MM.1S (cell line): Measurements from ENCODE around the gene CELA2B.

Experiments used
- DNase-seq: peaks from one replicate; pipeline ENCODE4 v3.0.0-alpha.2; 2015
- H2AFZ ChIP-seq: fragments of 300-600 bp; sonication (generic); 2 replicates; pipeline ENCODE4 v1.6.0; 2016; ENCODE audit warnings: antibody characterized with exemption, low read length
- H3F3A ChIP-seq: fragments of 300-600 bp; sonication (generic); 2 replicates; pipeline ENCODE4 v1.6.1; 2016; ENCODE audit warnings: mild to moderate bottlenecking, antibody characterized with exemption, low read length, moderate library complexity, mixed read lengths; ENCODE audit not compliant: insufficient read depth
- H3K27ac ChIP-seq: fragments of 300-600 bp; sonication (generic); 2 replicates; pipeline ENCODE4 v1.5.1; 2016; ENCODE audit warnings: mild to moderate bottlenecking, low read length
- H3K27me3 ChIP-seq: fragments of 300-600 bp; sonication (generic); replicated peaks from 2 replicates; pipeline ENCODE4 v1.6.0; 2016; ENCODE audit warnings: low read length; ENCODE audit not compliant: insufficient read depth
- H3K36me3 ChIP-seq: fragments of 300-600 bp; sonication (generic); replicated peaks from 2 replicates; pipeline ENCODE4 v1.6.1; 2016; ENCODE audit warnings: mild to moderate bottlenecking, low read length, mixed read lengths; ENCODE audit not compliant: insufficient read depth
- H3K4me1 ChIP-seq: fragments of 300-600 bp; sonication (generic); 2 replicates; pipeline ENCODE4 v1.6.1; 2016; ENCODE audit warnings: low read length, mixed read lengths
- H3K4me2 ChIP-seq: fragments of 300-600 bp; sonication (generic); 2 replicates; pipeline ENCODE4 v1.6.0; 2016; ENCODE audit warnings: low read depth, low read length
- H3K4me3 ChIP-seq: fragments of 300-600 bp; sonication (generic); 2 replicates; pipeline ENCODE4 v1.5.1; 2016; ENCODE audit warnings: low read length, mixed read lengths
- H3K79me2 ChIP-seq: fragments of 300-600 bp; sonication (generic); 2 replicates; pipeline ENCODE4 v1.6.1; 2016; ENCODE audit warnings: mixed run types, low read length, mixed read lengths
- H3K9ac ChIP-seq: fragments of 300-600 bp; sonication (generic); 2 replicates; pipeline ENCODE4 v1.6.1; 2016; ENCODE audit warnings: low read length, mixed read lengths
- H3K9me2 ChIP-seq: fragments of 300-600 bp; sonication (generic); replicated peaks from 2 replicates; pipeline ENCODE4 v1.6.1; 2016; ENCODE audit warnings: mild to moderate bottlenecking, low read length, mixed read lengths; ENCODE audit not compliant: insufficient read depth
- H3K9me3 ChIP-seq: fragments of 300-600 bp; sonication (generic); replicated peaks from 2 replicates; pipeline ENCODE4 v1.6.1; 2016; ENCODE audit warnings: mild to moderate bottlenecking, low read length, mixed read lengths; ENCODE audit not compliant: insufficient read depth
- H4K20me1 ChIP-seq: fragments of 300-600 bp; sonication (generic); 2 replicates; pipeline ENCODE4 v1.6.1; 2016; ENCODE audit warnings: mild to moderate bottlenecking, low read length, moderate library complexity, mixed read lengths; ENCODE audit not compliant: insufficient read depth
- CTCF ChIP-seq: fragments of 300-600 bp; sonication (generic); IDR thresholded peaks from 2 replicates; pipeline ENCODE4 v1.5.1; 2016; ENCODE audit warnings: antibody characterized with exemption, low read length, mixed read lengths
- EZH2 ChIP-seq: fragments of 300-600 bp; sonication (generic); optimal IDR thresholded peaks from 2 replicates; pipeline ENCODE3; 2017; ENCODE audit warnings: low read depth, mild to moderate bottlenecking, antibody characterized with exemption, low read length, mixed read lengths
- EZH2phosphoT487 ChIP-seq: fragments of 300-600 bp; sonication (generic); IDR thresholded peaks from 2 replicates; pipeline ENCODE4 v1.6.1; 2018; ENCODE audit warnings: antibody characterized with exemption, low read length

Gene CELA2B

DNA sequence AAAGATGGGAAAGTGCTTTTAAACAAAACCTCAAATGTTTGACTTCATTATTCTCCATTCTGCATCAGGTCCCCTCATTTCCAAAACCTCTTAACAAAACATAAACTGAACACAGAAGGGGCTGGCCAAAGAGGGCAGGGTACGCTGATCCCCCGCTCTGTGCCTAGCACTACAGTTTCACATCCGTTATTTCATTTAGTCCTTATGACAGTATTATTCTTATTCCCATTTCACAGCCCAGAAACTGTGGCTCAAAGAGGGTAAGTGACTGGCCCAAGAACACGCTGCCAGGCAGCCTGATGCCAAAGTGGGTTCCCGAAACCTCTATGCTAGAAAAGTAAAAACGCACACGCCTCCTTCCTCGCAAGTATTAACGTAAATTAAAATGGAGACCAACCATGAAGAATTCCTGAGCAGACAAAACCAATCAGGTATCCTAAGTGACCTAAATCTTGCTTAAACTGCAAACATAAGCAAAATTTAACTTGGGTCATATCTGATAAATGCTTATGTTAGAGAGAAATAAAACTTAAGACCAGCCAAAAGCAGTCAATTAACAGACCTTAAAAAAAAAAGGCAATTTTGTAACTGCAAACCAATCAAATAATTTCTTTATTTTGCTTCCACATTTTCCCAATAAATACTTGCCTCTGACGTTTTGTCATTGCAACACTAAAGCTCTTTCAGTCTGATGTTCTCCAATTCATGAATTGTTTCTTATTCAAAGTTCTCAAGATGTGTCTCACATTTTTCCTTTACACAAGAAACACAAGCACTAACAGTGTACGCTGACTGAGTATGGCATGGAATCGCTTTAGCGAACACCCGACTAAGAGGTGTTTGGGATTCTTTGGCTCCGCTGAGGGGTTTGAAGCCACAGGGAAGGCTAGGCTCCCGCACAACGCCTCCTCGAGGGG, 47.5 kb downstream of the CELA2B start:
- Histone ChIP-seq H3K79me2 (peaks cover 19% of the 10 kb centered on the region), H3K4me3 (peak overlapping the region; percentile 88), H3K4me2 (peak overlapping the region; percentile 94), H3K27me3 (no peaks in the 10 kb centered on the region), H4K20me1 (no peaks in the 10 kb centered on the region), H3K27ac (peak overlapping the region; percentile 40; the same call in 1 of the 2 replicates), H2AFZ (peak overlapping the region; percentile 97), H3K9me2 (no peaks in the 10 kb centered on the region), H3K9ac (peak overlapping the region; percentile 78), H3K4me1 (peaks cover 16% of the 10 kb centered on the region), H3K9me3 (no peaks in the 10 kb centered on the region), H3F3A (peaks cover 10% of the 10 kb centered on the region), H3K36me3 (no peaks in the 10 kb centered on the region)
- DNase-seq = peak; percentile 10
- no peak for TF ChIP-seq CTCF
- no peak for TF ChIP-seq EZH2
- TF ChIP-seq EZH2phosphoT487 = no peak

GRCh38 chr1:15524021-15524282, 48.0 kb downstream of the CELA2B start, which contains the start of gene CASP9:
CASP9 (minus strand) TSS chr1:15524215; CDS start chr1:15524200, 15 bp downstream.
- peaks cover 23% of the 10 kb centered on the region for H3K79me2 ChIP-seq
- DNase-seq = no peak
- peak within 1 kb of the TSS; percentile 97 for H2AFZ ChIP-seq
- no peaks in the 10 kb centered on the region for H4K20me1 ChIP-seq
- H3K9ac ChIP-seq = peak within 1 kb of the TSS; percentile 78
- peak within 1 kb of the TSS; percentile 93 for H3K4me3 ChIP-seq
- peak within 1 kb of the TSS; percentile 82; the same call in 1 of the 2 replicates for H3K27ac ChIP-seq
- peak within 1 kb of the TSS; percentile 94 for H3K4me2 ChIP-seq
- no peaks in the 10 kb centered on the region for H3K36me3 ChIP-seq
- peaks cover 16% of the 10 kb centered on the region for H3K4me1 ChIP-seq
- TF ChIP-seq CTCF (no peak), EZH2phosphoT487 (no peak), EZH2 (no peak)
- H3K9me3 ChIP-seq = no peaks in the 10 kb centered on the region
- H3K27me3 ChIP-seq = no peaks in the 10 kb centered on the region
- H3F3A ChIP-seq = peaks cover 10% of the 10 kb centered on the region
- no peaks in the 10 kb centered on the region for H3K9me2 ChIP-seq

GRCh38 chr1:15524283-15525049, 48.6 kb downstream of the CELA2B start:
- Histone ChIP-seq H3K27me3 (no peaks in the 10 kb centered on the region), H3K9ac (peak overlapping the region; percentile 73), H3K79me2 (peaks cover 24% of the 10 kb centered on the region), H3K9me3 (no peaks in the 10 kb centered on the region), H3K4me2 (no peak overlapping the region), H3K36me3 (no peaks in the 10 kb centered on the region), H3K4me3 (peak overlapping the region; percentile 88), H4K20me1 (no peaks in the 10 kb centered on the region), H3K9me2 (no peaks in the 10 kb centered on the region), H3K27ac (peak overlapping the region; percentile 82; the same call in 1 of the 2 replicates), H3K4me1 (peaks cover 16% of the 10 kb centered on the region), H3F3A (peaks cover 10% of the 10 kb centered on the region), H2AFZ (no peak overlapping the region; the same call in 1 of the 2 replicates)
- peak; percentile 98 for DNase-seq
- TF ChIP-seq EZH2phosphoT487 = no peak
